ENCODE measurements around the gene PTPRK. TPM values are rescaled to one million over a fixed set of nuclear protein-coding genes. Genes with fewer than 3 reads are reported as not detected.

PTPRK gene
- polyA plus RNA-seq, 1 donor (not counting 4 experiments of a cell fraction or from before 2014, with no cell fraction given) = 52.7 TPM

GRCh38 chr6:128491100-128491581, 29.3 kb downstream of the PTPRK start:
- H3K4me2 ChIP-seq (ENCODE audit: control insufficient read depth, extremely low read depth, insufficient read depth, low read depth, low read length) = peak overlapping the region; percentile 91

GRCh38 chr6:128487746-128488145, 32.7 kb downstream of the PTPRK start:
- Histone ChIP-seq H2AFZ (ENCODE audit: control insufficient read depth, low read length) (no peak overlapping the region), H3K27ac (ENCODE audit: control insufficient read depth, insufficient read depth, low read length) (peak overlapping the region; percentile 81), H4K20me1 (ENCODE audit: control insufficient read depth, extremely low read depth, insufficient read depth, low read length) (no peaks in the 10 kb centered on the region), H3K9me1 (ENCODE audit: control insufficient read depth, extremely low read depth, insufficient read depth, low read length) (no peaks in the 10 kb centered on the region), H3K27me3 (ENCODE audit: control insufficient read depth, extremely low read depth, insufficient read depth, low read length) (no peaks in the 10 kb centered on the region), H3K36me3 (ENCODE audit: control insufficient read depth in 2 of 2, extremely low read depth in 1 of 2, insufficient read depth in 2 of 2, low read length in 2 of 2) (peaks cover 0 to 1% of the 10 kb centered on the region in 2 experiments), H3K9ac (ENCODE audit: control insufficient read depth, extremely low read depth, insufficient read depth, low read length) (peak overlapping the region; percentile 30), H3K4me1 (ENCODE audit: control insufficient read depth, extremely low read depth, insufficient read depth, low read length) (peaks cover 32% of the 10 kb centered on the region), H3K79me2 (ENCODE audit: control insufficient read depth, insufficient read depth, low read length) (peaks cover 85% of the 10 kb centered on the region), H3K4me3 (ENCODE audit: control insufficient read depth in 2 of 3, extremely low read depth in 1 of 3, insufficient read depth in 2 of 3, low read depth in 1 of 3, low read length in 3 of 3) (no peak overlapping the region), H3K4me2 (ENCODE audit: control insufficient read depth, extremely low read depth, insufficient read depth, low read depth, low read length) (no peak overlapping the region), H3K9me3 (ENCODE audit: control insufficient read depth, low read depth, low read length) (no peaks in the 10 kb centered on the region)
- FAIRE-seq (peak; percentile 88), DNase-seq (ENCODE audit: low read depth, low spot score) (no peak)
- TF ChIP-seq, protein P1, sequence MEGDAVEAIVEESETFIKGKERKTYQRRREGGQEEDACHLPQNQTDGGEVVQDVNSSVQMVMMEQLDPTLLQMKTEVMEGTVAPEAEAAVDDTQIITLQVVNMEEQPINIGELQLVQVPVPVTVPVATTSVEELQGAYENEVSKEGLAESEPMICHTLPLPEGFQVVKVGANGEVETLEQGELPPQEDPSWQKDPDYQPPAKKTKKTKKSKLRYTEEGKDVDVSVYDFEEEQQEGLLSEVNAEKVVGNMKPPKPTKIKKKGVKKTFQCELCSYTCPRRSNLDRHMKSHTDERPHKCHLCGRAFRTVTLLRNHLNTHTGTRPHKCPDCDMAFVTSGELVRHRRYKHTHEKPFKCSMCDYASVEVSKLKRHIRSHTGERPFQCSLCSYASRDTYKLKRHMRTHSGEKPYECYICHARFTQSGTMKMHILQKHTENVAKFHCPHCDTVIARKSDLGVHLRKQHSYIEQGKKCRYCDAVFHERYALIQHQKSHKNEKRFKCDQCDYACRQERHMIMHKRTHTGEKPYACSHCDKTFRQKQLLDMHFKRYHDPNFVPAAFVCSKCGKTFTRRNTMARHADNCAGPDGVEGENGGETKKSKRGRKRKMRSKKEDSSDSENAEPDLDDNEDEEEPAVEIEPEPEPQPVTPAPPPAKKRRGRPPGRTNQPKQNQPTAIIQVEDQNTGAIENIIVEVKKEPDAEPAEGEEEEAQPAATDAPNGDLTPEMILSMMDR (optimal IDR thresholded peaks at IDR 0.05 in 1 of 3, IDR thresholded peaks at IDR 0.05 in 1 of 3, conservative IDR thresholded peaks at IDR 0.05 in 1 of 3; ENCODE audit: extremely low read depth in 1 of 3, insufficient read depth in 2 of 3, low read length in 3 of 3) = no peak
- no peak for TF ChIP-seq EZH2 (IDR thresholded peaks at IDR 0.05; ENCODE audit: low read length)
- dilution Hi-C loops (cut with MboI; ENCODE audit: extremely low pct_ligation_motif_present, low sequenced_read_pairs) = no loop called here

More at GRCh38 chr6:128491100-128491581, 29.3 kb downstream of the PTPRK start:
- Histone ChIP-seq H2AFZ (ENCODE audit: control insufficient read depth, low read length) (no peak overlapping the region), H3K79me2 (ENCODE audit: control insufficient read depth, insufficient read depth, low read length) (peaks cover 85% of the 10 kb centered on the region), H3K27me3 (ENCODE audit: control insufficient read depth, extremely low read depth, insufficient read depth, low read length) (no peaks in the 10 kb centered on the region), H3K4me1 (ENCODE audit: control insufficient read depth, extremely low read depth, insufficient read depth, low read length) (peaks cover 34% of the 10 kb centered on the region), H3K27ac (ENCODE audit: control insufficient read depth, insufficient read depth, low read length) (peak overlapping the region; percentile 91), H4K20me1 (ENCODE audit: control insufficient read depth, extremely low read depth, insufficient read depth, low read length) (no peaks in the 10 kb centered on the region), H3K9ac (ENCODE audit: control insufficient read depth, extremely low read depth, insufficient read depth, low read length) (peak overlapping the region; percentile 78), H3K36me3 (ENCODE audit: control insufficient read depth in 2 of 2, extremely low read depth in 1 of 2, insufficient read depth in 2 of 2, low read length in 2 of 2) (peaks cover 1 to 4% of the 10 kb centered on the region in 2 experiments), H3K9me1 (ENCODE audit: control insufficient read depth, extremely low read depth, insufficient read depth, low read length) (no peaks in the 10 kb centered on the region), H3K4me3 (ENCODE audit: control insufficient read depth in 2 of 3, extremely low read depth in 1 of 3, insufficient read depth in 2 of 3, low read depth in 1 of 3, low read length in 3 of 3) (peak overlapping the region in 2 of 3 experiments; percentile 49 to 57), H3K9me3 (ENCODE audit: control insufficient read depth, low read depth, low read length) (no peaks in the 10 kb centered on the region)
- no peak for DNase-seq (ENCODE audit: low read depth, low spot score)
- TF ChIP-seq, protein P1 (optimal IDR thresholded peaks at IDR 0.05 in 1 of 3, IDR thresholded peaks at IDR 0.05 in 1 of 3, conservative IDR thresholded peaks at IDR 0.05 in 1 of 3; ENCODE audit: extremely low read depth in 1 of 3, insufficient read depth in 2 of 3, low read length in 3 of 3) = no peak
- no peak for TF ChIP-seq EZH2 (IDR thresholded peaks at IDR 0.05; ENCODE audit: low read length)
- dilution Hi-C loops (cut with MboI; ENCODE audit: extremely low pct_ligation_motif_present, low sequenced_read_pairs) = no loop called here
- FAIRE-seq = peak; percentile 92

Data from keratinocyte (primary cell).